Brain microvascular endothelial cell (primary cell): ENCODE measurements around the gene DPH7.
"Not testable (repeated sequence)": the region's sequence is repeated elsewhere in the genome, so short reads cannot be mapped to it uniquely, and the experiment has no call there.

Experiments
- DNase-seq: peaks from one replicate; pipeline ENCODE4 v3.0.0-alpha.2; 2020
- H3K27ac ChIP-seq: fragments of 250-450 bp; sonication (Bioruptor Pico); 2 replicates; pipeline ENCODE4 v1.5.1; 2020; ENCODE audit warnings: mild to moderate bottlenecking, moderate library complexity
- H3K27me3 ChIP-seq: fragments of 250-450 bp; sonication (Bioruptor Pico); replicated peaks from 2 replicates; pipeline ENCODE4 v1.5.1; 2020; ENCODE audit warnings: mild to moderate bottlenecking
- H3K36me3 ChIP-seq: fragments of 250-450 bp; sonication (Bioruptor Pico); replicated peaks from 2 replicates; pipeline ENCODE4 v1.5.1; 2020; ENCODE audit warnings: mild to moderate bottlenecking
- H3K4me3 ChIP-seq: 2 replicates; pipeline ENCODE4 v1.5.1; 2011; ENCODE audit warnings: low read depth, mild to moderate bottlenecking, control low read depth, low read length, moderate library complexity
- CTCF ChIP-seq: IDR thresholded peaks from 2 replicates; pipeline ENCODE4 v1.5.1; 2011; ENCODE audit warnings: low read depth, mild to moderate bottlenecking, moderate library complexity, low read length, control low read depth, inconsistent platforms; ENCODE audit errors: missing control alignments
- in situ Hi-C: cut with HindIII; loops from 2 replicates; pipeline ENCODE4 v1.10.0; 2017; ENCODE audit warnings: low sequenced_read_pairs, low pct_ligation_motif_present

The DPH7 gene

GRCh38 chr9:137524161-137524980 is 54.4 kb downstream of the DPH7 start:
- TF ChIP-seq CTCF: no peak
- Histone ChIP-seq H3K36me3 (no peaks in the 10 kb centered on the region), H3K27me3 (no peaks in the 10 kb centered on the region), H3K4me3 (no peak overlapping the region), H3K27ac (no peak overlapping the region)
- DNase-seq: no peak
- in situ Hi-C loops: no loop called here

- in situ Hi-C loops: no loop called here
- no peaks in the 10 kb centered on the region for H3K36me3 ChIP-seq
- no peak for DNase-seq
- TF ChIP-seq CTCF: no peak
- H3K4me3 ChIP-seq: no peak overlapping the region
- no peak overlapping the region for H3K27ac ChIP-seq
- H3K27me3 ChIP-seq: no peaks in the 10 kb centered on the region
Observed at GRCh38 chr9:137522746-137523455, 55.8 kb downstream of the DPH7 start.

GRCh38 chr9:137521405-137521985 is 57.2 kb downstream of the DPH7 start:
- in situ Hi-C loops: no loop called here
- no peak overlapping the region for H3K4me3 ChIP-seq
- no peaks in the 10 kb centered on the region for H3K27me3 ChIP-seq
- no peak for TF ChIP-seq CTCF
- H3K36me3 ChIP-seq: no peaks in the 10 kb centered on the region
- no peak for DNase-seq
- no peak overlapping the region for H3K27ac ChIP-seq

- Histone ChIP-seq H3K36me3 (no peaks in the 10 kb centered on the region), H3K4me3 (no peak overlapping the region), H3K27ac (no peak overlapping the region), H3K27me3 (no peaks in the 10 kb centered on the region)
- TF ChIP-seq CTCF: no peak
- in situ Hi-C loops: no loop called here
- DNase-seq: no peak
Observed at GRCh38 chr9:137520614-137521404, 57.9 kb downstream of the DPH7 start.

GRCh38 chr9:137519553-137519952 is 59.2 kb downstream of the DPH7 start:
- H3K36me3 ChIP-seq: no peaks in the 10 kb centered on the region
- no peak for TF ChIP-seq CTCF
- no peak for DNase-seq
- no peak overlapping the region for H3K27ac ChIP-seq
- in situ Hi-C loops: no loop called here
- H3K27me3 ChIP-seq: no peaks in the 10 kb centered on the region
- no peak overlapping the region for H3K4me3 ChIP-seq

GRCh38 chr9:137518661-137519459 is 59.9 kb downstream of the DPH7 start:
- H3K4me3 ChIP-seq, H3K27me3 ChIP-seq, H3K36me3 ChIP-seq, H3K27ac ChIP-seq, in situ Hi-C loops: not testable (repeated sequence)
- DNase-seq: peak; percentile 71
